Esophagus squamous epithelium (tissue), 5 donors: Measurements from ENCODE around the gene GDI1. TPM values are rescaled to one million over a fixed set of nuclear protein-coding genes. Genes with fewer than 3 reads are reported as not detected.
A peak's percentile ranks its signal among the peaks of the same experiment; 100 is the strongest.

Experiments
- DNase-seq: peaks from one replicate; lab custom pipeline; 2025; lab: John Stamatoyannopoulos, UW
- H3K27ac ChIP-seq, 4 donors: fragments of 200-600 bp; sonication (generic); one replicate each; pipeline ENCODE4 v1.5.1; 2016 to 2019; ENCODE audit warnings: mild to moderate bottlenecking in 1 of 4
- H3K27me3 ChIP-seq, 4 donors: fragments of 200-600 bp; sonication (generic); 1 replicate in 3 of 4; 2 replicates in 1 of 4; pipeline versions ENCODE4 v1.5.1 to v1.6.0; 2017 to 2021; ENCODE audit warnings: antibody characterized with exemption in 1 of 4
- H3K36me3 ChIP-seq, 3 donors: fragments of 200-600 bp; sonication (generic); one replicate each; pipeline ENCODE4 v1.5.1; 2016 to 2019
- H3K4me1 ChIP-seq, 3 donors: fragments of 200-600 bp; sonication (generic); one replicate each; pipeline ENCODE4 v1.5.1; 2017 to 2019
- H3K4me3 ChIP-seq, 4 donors: fragments of 200-600 bp; sonication (generic); 1 replicate in 3 of 4; 2 replicates in 1 of 4; pipeline ENCODE4 v1.5.1; 2016 to 2019; ENCODE audit warnings: mild to moderate bottlenecking in 2 of 4, moderate library complexity in 1 of 4
- H3K9me3 ChIP-seq, 3 donors: fragments of 200-600 bp; sonication (generic); one replicate each; pipeline ENCODE4 v1.5.1; 2016 to 2019
- POLR2A ChIP-seq, 4 donors: fragments of 450-650 bp; IDR thresholded peaks; one replicate each; pipeline ENCODE4 v1.6.1; 2017; ENCODE audit warnings: antibody characterized with exemption in 4 of 4, mild to moderate bottlenecking in 4 of 4, moderate library complexity in 3 of 4
- WGBS, 2 donors: methylation state at CpG; one replicate each; pipeline ENCODE4 v1.1.5; 2018; 5-methylcytosine and 5-hydroxymethylcytosine counted together
- intact Hi-C: fragments of 100-400 bp; cut with DNase I; formaldehyde crosslinking; loops from one replicate; pipeline ENCODE4 v1.15.0; 2022
- total RNA-seq, 4 donors: library from RNA; depleted of rRNA; stranded (reverse); fragments of >200 nt; gene quantifications; one replicate each; pipeline ENCODE4 v1.1.0, GENCODE V29; 2016
- TF ChIP-seq, protein P1 (sequence below), 6 experiments: fragments of 450-650 bp in 4 of 6; fragments of 200-600 bp in 2 of 6; sonication (generic) in 2 of 6; IDR thresholded peaks; one replicate each; pipeline ENCODE4 v1.5.1; 2016 to 2019; ENCODE audit warnings: antibody characterized with exemption in 6 of 6, mild to moderate bottlenecking in 4 of 6, moderate library complexity in 4 of 6
- donor health status: DM: yes; HTN: yes; CAD: no.

GDI1 gene
- total RNA-seq, 4 donors from 2014 or later: 35.2 to 82.6 (median 35.6) TPM

DNA sequence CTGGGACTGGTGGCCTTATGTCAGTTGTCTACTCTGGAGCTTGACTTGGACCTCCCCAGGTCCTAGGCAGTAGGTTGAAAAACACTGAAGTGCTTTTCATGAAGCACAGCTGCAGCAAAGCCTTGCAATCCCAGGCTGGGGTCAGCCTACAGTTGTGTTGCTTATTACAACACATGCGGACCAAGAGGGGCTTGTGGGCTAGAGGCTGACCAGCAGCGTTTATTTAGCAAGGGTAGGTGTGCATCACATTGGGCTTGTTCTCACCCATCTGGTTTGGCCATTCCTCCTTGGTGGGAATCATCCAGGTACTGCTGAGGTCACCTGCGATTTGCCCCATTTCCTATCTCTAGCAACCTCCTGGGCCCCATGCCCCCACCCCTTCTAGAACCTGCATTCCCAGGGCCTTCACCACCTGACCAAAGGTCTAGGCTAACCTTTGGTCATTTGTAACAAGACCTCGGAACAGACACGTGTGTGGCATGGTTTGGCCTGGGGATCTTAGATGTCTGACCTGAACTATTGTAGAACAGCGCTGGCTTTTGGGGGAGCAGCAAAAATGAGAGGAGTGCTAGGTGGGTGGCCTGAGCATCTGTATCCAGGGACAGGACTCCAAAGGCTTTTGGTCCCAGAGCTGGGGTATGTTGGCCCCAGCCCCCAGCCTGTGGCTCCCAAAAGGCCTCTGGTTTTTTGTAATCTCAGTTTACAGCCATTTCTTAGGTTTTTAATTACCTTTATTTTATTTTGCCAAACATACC lies 35.7 kb upstream of the GDI1 start:
- Histone ChIP-seq H3K9me3 (no peaks in the 10 kb centered on the region), H3K36me3 (peaks cover 10 to 25% (median 14%) of the 10 kb centered on the region in 3 donors), H3K27me3 (no peaks in the 10 kb centered on the region), H3K27ac (peak overlapping the region in 2 of 4 donors; percentile 50 to 66), H3K4me3 (no peak overlapping the region), H3K4me1 (peaks cover 10 to 55% (median 15%) of the 10 kb centered on the region in 3 donors)
- TF ChIP-seq POLR2A (IDR thresholded peaks at IDR 0.05): no peak
- TF ChIP-seq, protein P1, sequence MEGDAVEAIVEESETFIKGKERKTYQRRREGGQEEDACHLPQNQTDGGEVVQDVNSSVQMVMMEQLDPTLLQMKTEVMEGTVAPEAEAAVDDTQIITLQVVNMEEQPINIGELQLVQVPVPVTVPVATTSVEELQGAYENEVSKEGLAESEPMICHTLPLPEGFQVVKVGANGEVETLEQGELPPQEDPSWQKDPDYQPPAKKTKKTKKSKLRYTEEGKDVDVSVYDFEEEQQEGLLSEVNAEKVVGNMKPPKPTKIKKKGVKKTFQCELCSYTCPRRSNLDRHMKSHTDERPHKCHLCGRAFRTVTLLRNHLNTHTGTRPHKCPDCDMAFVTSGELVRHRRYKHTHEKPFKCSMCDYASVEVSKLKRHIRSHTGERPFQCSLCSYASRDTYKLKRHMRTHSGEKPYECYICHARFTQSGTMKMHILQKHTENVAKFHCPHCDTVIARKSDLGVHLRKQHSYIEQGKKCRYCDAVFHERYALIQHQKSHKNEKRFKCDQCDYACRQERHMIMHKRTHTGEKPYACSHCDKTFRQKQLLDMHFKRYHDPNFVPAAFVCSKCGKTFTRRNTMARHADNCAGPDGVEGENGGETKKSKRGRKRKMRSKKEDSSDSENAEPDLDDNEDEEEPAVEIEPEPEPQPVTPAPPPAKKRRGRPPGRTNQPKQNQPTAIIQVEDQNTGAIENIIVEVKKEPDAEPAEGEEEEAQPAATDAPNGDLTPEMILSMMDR (IDR thresholded peaks at IDR 0.05): no peak
- 52% methylated on average over 5 of the region's 6 CpGs; no CpG with 5 or more reads in 1 of the 2 donors for WGBS, 2 donors
- DNase-seq: no peak
- intact Hi-C loops: loop anchor here (5.0 kb wide), 1 partner anchor 131 kb away; no protein-coding TSS in a partner anchor

DNA sequence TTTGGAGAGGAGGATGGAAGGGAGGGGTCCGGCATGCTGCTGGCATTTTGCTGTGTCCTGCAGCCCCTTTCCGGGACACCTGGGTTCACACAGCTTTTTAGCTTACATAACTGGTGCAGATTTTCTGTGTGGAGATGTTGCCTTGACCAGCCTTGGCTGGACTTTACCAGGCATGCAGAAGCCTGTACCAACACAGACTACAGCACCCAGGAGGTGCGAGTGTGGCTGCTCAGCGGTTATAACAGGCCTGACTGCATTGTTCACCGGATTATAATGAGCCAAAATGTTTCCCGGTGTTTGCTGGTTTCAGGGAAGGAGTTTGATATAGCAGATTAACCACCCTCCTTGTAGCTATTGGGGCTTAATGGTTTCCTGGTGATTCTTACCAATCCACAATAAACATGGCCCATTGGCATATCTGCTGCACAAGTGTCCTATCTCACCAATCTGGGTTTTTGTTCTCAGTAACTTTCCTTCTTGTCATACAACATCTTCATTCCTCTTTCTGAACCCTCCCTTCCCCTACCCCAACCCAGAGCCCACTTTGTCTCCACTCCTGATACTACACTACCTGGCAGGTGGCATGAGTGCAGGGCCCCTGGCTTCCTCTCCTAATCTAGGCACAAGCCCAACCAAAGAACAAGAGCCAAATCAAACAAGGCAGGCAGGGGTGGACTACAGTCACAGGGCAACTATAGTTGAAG lies 34.9 kb upstream of the GDI1 start:
- TF ChIP-seq POLR2A (IDR thresholded peaks at IDR 0.05): no peak
- TF ChIP-seq, protein P1 (IDR thresholded peaks at IDR 0.05): no peak
- Histone ChIP-seq H3K36me3 (peaks cover 10 to 25% (median 14%) of the 10 kb centered on the region in 3 donors), H3K27ac (peak overlapping the region; percentile 55 to 69 (median 62)), H3K27me3 (no peaks in the 10 kb centered on the region), H3K9me3 (no peaks in the 10 kb centered on the region), H3K4me3 (no peak overlapping the region), H3K4me1 (peaks cover 10 to 47% (median 15%) of the 10 kb centered on the region in 3 donors)
- intact Hi-C loops: loop anchor here (5.0 kb wide), 1 partner anchor 130 kb away; no protein-coding TSS in a partner anchor
- WGBS, 2 donors: 35 to 41% methylated on average over 4 to 5 of the region's 6 CpGs
- DNase-seq: no peak

DNA sequence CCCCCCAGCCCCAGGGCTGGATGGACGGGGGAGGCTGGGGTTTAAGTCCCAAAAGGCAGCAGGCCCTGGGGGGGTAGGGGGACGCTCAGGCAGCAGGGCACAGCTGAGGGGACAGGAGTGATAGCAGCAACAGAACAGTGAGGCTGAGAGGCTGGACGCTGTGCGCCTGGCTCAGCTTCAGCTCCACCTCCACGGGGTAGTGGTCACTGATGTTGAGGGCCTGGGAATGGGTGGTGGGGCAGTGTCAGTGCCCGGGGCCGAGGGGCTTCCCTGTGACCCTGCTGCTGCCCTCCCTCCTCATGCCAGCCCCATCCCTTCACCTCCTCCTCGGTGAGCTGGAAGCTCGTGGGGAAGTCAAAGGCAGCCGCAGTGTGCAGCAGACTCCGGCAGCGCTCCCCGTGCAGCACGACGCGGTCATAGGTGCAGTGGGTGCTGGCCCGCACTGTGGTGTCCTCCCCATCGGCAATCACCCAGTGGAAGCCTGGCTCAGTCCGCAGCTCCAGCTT lies 34.3 kb upstream of the GDI1 start:
- Histone ChIP-seq H3K4me1 (peaks cover 10 to 43% (median 15%) of the 10 kb centered on the region in 3 donors), H3K27me3 (no peaks in the 10 kb centered on the region), H3K4me3 (no peak overlapping the region), H3K9me3 (no peaks in the 10 kb centered on the region), H3K36me3 (peaks cover 10 to 25% (median 14%) of the 10 kb centered on the region in 3 donors), H3K27ac (peak overlapping the region; percentile 55 to 69 (median 62))
- 43 to 70% methylated on average over 4 to 15 of the region's 19 CpGs for WGBS, 2 donors
- DNase-seq: no peak
- TF ChIP-seq, protein P1 (IDR thresholded peaks at IDR 0.05): no peak
- TF ChIP-seq POLR2A (IDR thresholded peaks at IDR 0.05): no peak
- intact Hi-C loops: loop anchor here (5.0 kb wide), 1 partner anchor 130 kb away; no protein-coding TSS in a partner anchor

DNA sequence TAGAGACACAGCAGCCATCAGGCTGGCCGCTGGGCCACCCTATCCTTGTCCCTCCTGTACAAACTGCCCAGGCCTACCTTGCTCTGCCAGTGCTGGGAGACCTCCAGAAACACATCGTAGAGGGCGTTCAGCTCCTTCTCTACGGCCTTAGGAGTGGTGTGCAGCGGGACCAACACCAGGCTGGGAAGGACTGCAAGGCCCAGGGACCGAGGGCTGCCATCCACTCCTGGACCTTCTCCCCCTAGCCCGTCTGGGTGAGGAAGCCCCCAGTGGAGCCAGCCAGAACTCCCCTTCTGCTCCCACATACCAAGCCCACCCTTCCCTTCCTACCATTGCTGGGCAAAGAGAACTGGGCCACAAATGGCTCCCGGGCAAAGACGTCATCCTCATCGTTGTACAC lies 33.8 kb upstream of the GDI1 start:
- intact Hi-C loops: loop anchor here (5.0 kb wide), 1 partner anchor 129 kb away; no protein-coding TSS in a partner anchor
- H3K27ac ChIP-seq: no peak overlapping the region
- 90 to 92% methylated on average over 2 to 4 of the region's 10 CpGs for WGBS, 2 donors

More for the DNA sequence above, 33.8 kb upstream of the GDI1 start:
- H3K4me1 ChIP-seq: peaks cover 10 to 46% (median 15%) of the 10 kb centered on the region in 3 donors
- no peak overlapping the region for H3K4me3 ChIP-seq
- DNase-seq: no peak
- H3K9me3 ChIP-seq: no peaks in the 10 kb centered on the region
- peaks cover 10 to 25% (median 14%) of the 10 kb centered on the region in 3 donors for H3K36me3 ChIP-seq
- H3K27me3 ChIP-seq: no peaks in the 10 kb centered on the region
- TF ChIP-seq, protein P1 (IDR thresholded peaks at IDR 0.05): no peak
- TF ChIP-seq POLR2A (IDR thresholded peaks at IDR 0.05): no peak
